Pulmonary artery endothelial cell (primary cell): Measurements from ENCODE around the gene ATOH8. TPM values are rescaled to one million over a fixed set of nuclear protein-coding genes. Genes with fewer than 3 reads are reported as not detected.
"Not testable (repeated sequence)": the region's sequence is repeated elsewhere in the genome, so short reads cannot be mapped to it uniquely, and the experiment has no call there.

Experiments used
- DNase-seq: peaks from one replicate; pipeline ENCODE4 v3.0.0-alpha.2; 2011; ENCODE audit warnings: low read depth, low spot score
- total RNA-seq: library from RNA; depleted of rRNA; stranded (reverse); fragments of >200 nt; gene quantifications from 2 replicates; pipeline ENCODE4 v1.2.3, GENCODE V29; 2014

The ATOH8 gene
- total RNA-seq, 1 donor from 2014 or later = 5.7 TPM

DNA sequence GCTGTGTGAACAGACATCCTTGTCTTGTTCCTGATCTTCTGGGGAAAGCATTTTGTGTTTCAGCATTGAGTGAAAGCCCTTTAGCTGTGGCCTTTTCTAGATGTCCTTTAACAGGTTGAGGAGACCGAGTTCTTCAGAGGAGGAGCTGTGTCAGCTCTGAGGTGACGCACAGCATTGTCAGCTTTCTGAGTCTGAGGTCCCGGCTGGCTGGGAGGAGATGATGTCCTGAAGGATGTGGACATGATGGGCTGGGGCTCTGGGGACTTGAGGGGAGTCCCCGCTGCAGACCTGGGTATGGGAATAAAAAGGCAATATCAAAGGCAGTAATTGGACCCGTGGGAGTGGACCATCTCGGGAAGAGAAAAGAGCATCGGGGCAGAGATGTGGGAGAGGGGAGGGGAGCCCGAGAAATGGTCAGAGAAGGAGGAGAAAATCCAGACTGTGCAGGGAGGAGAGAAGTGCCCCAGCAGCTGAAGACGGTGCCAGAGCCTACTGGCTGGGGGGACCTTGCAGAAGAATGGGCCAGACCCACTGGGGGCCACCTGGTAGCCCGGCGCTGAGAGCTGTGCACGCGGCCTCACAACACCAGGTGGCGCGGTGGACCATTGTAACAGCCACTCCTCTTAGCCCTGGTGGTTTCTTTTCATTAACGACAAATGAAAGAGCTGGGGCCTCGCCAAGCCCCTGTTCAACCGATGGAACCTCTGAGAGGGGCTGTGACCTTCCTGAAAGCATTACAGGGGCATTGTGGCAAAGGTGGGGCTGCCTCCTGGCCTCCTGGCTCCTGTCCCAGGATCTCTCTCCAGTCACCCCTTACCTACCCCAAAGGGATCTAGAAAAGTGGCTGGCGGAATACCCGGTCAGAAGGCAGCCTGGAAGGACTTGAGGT lies 73.4 kb downstream of the ATOH8 start:
- DNase-seq = no peak

DNA sequence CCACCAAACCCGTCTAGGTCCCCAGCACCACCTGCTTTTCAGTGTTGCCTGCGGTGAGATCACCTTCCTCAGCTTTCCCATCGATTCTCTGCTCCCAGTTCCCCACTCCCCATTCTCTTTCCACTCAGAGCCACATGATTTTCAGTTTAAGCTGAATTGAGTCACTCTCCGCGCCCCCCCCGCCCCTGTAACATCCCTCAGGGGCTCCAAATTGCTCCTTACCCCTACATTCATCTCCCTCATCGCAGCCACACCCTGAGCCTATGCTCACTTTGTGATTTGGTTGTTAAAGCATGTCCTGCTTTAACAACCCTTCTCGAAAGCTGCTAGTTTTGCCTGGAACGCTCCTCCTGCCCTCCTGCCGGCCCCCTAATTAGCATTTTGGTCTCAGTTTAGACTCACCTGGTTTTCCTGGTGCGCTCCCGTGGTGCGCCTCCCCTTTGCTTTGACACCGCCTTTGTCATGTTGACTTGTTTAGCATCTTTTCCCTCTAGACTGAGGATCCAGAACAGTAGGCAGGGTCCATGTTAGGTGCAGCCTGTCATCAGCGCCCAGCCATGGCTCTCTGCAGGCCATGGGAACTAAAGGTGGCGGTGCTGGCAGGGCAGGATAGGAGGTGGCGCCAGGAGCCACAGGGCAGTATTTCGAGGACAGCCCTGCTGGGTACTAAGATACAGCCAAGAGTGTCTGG lies 74.2 kb downstream of the ATOH8 start:
- no peak for DNase-seq

DNA sequence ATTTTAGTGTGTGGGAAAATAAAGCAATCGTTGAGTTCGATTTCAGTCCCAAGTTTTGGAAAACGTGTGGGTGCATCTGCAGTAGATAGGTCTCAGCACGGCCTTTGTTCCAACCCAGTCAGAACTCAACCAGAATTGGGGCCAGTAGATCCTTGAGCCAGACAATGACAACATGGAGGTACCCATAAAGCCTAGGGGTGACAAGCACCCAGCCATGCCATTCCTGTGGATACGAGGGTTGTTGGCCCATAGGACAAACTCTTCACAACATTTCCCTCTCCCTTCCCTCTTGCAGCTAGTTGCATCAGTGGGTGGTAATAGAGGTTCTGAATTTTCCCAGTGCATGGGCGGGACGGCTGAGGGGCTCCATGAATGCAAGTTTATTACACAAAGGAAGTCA lies 74.9 kb downstream of the ATOH8 start:
- no peak for DNase-seq

- not testable (repeated sequence) for DNase-seq
Measured at GRCh38 chr2:85829394-85829793, 75.6 kb downstream of the ATOH8 start.

DNA sequence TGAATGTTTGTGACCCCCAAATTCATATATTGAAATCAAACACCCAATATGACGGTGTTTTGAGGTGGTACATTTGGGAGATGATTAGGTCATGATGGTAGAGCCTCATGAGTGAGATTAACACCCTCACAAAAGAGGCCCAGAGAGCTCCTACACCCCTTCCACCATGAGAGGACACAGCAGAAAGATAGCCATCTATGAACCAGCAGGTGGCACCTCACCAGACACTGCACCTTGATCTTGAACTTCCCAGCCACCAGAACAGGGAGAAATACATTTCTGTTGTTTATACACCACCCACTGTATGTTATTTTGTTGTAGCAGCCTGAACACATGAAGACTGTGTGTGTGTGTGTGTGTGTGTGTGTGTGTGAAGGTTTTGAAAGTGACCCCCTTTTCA lies 76.9 kb downstream of the ATOH8 start:
- no peak for DNase-seq

GRCh38 chr2:85831735-85832134 lies 77.9 kb downstream of the ATOH8 start:
- DNase-seq = no peak

DNA sequence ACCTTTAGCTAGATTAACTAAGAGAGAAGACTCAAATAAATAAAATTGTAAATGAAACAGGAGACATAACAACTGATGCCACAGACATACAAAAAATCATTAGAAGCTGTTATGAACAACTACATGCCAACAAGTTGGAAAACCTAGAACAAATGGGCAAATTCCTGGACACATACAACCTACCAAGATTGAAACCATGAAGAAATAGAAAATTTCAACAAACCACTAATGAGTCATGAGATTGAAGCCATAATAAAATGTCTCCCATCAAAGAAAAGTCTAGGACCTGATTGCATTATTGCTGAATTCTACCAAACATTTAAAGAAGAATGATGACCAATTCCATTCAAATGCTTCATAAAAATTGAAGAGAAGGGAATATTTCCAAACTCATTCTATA lies 80.7 kb downstream of the ATOH8 start:
- no peak for DNase-seq

Other genes with a start within 250 kb of the ATOH8 start
- 161 and 214 TPM in 2 replicates for gene MAT2A, start 214.8 kb upstream of the ATOH8 start, total RNA-seq
- gene GGCX, start 192.5 kb upstream of the ATOH8 start, total RNA-seq = 39.1 and 68.9 TPM in 2 replicates
- 14.6 and 19.2 TPM in 2 replicates for gene VAMP8, start 176.4 kb upstream of the ATOH8 start, total RNA-seq
- gene VAMP5, start 169.6 kb upstream of the ATOH8 start, total RNA-seq = 60.0 and 101 TPM in 2 replicates
- 164 and 248 TPM in 2 replicates for gene RNF181, start 158.2 kb upstream of the ATOH8 start, total RNA-seq
- gene TMEM150A, start 151.3 kb upstream of the ATOH8 start, total RNA-seq = 8.5 and 8.8 TPM in 2 replicates
- 20.6 and 21.2 TPM in 2 replicates for gene C2orf68, start 141.9 kb upstream of the ATOH8 start, total RNA-seq
- gene USP39, start 137.8 kb upstream of the ATOH8 start, total RNA-seq = 56.8 and 75.7 TPM in 2 replicates
- gene SFTPB, start 85.8 kb upstream of the ATOH8 start, total RNA-seq = not detected in 2 replicates
- gene GNLY, start 59.6 kb upstream of the ATOH8 start, total RNA-seq = not detected in 2 replicates
- gene ST3GAL5, start 135.0 kb downstream of the ATOH8 start, total RNA-seq = 11.2 and 11.6 TPM in 2 replicates